HepG2 (cell line): Measurements from ENCODE around the gene CAPN11. TPM values are rescaled to one million over a fixed set of nuclear protein-coding genes. Genes with fewer than 3 reads are reported as not detected.

ENCODE experiments used
- ARHGAP35 ChIP-seq: sonication (generic); formaldehyde crosslinking; IDR thresholded peaks from 2 replicates; pipeline ENCODE4 v1.9.0; 2022; ENCODE audit warnings: mild to moderate bottlenecking, inconsistent platforms, moderate library complexity, missing genetic modification reagents, borderline replicate concordance
- EED ChIP-seq: sonication (generic); formaldehyde crosslinking; IDR thresholded peaks from 2 replicates; pipeline ENCODE4 v1.5.0; 2020; ENCODE audit warnings: mild to moderate bottlenecking, missing genetic modification reagents
- MAZ ChIP-seq, 2 experiments: sonication (generic) in 1 of 2; formaldehyde crosslinking in 1 of 2; IDR thresholded peaks; 2 replicates each; pipeline versions ENCODE4 v1.5.0 to v1.6.1; 2012 to 2020; ENCODE audit warnings: low read depth in 2 of 2, mild to moderate bottlenecking in 2 of 2, borderline replicate concordance in 1 of 2, improper control_type of control experiment in 1 of 2, low read length in 1 of 2, missing genetic modification reagents in 1 of 2, moderate library complexity in 1 of 2
- RFXAP ChIP-seq: sonication (generic); formaldehyde crosslinking; IDR thresholded peaks from 2 replicates; pipeline ENCODE4 v1.4.0; 2020; ENCODE audit warnings: missing genetic modification reagents, borderline replicate concordance
- SOX6 ChIP-seq, 2 experiments: fragments of 450-650 bp in 1 of 2; sonication (generic) in 1 of 2; formaldehyde crosslinking in 1 of 2; IDR thresholded peaks; 2 replicates each; pipeline versions ENCODE4 v1.4.0 to v1.6.1; 2017 to 2020; ENCODE audit warnings: antibody characterized with exemption in 1 of 2, mild to moderate bottlenecking in 1 of 2, missing genetic modification reagents in 1 of 2
- ZMYM2 ChIP-seq: sonication (generic); formaldehyde crosslinking; IDR thresholded peaks from 2 replicates; pipeline ENCODE4 v1.8.0; 2022; ENCODE audit warnings: mild to moderate bottlenecking, missing genetic modification reagents
- ZNF354B ChIP-seq: sonication (generic); formaldehyde crosslinking; IDR thresholded peaks from 2 replicates; pipeline ENCODE4 v1.8.0; 2022; ENCODE audit warnings: mild to moderate bottlenecking, missing genetic modification reagents
- ZNF616 ChIP-seq: sonication (generic); formaldehyde crosslinking; IDR thresholded peaks from 2 replicates; pipeline ENCODE4 v1.5.0; 2020; ENCODE audit warnings: low read depth, mild to moderate bottlenecking, missing genetic modification reagents
- ZNF891 ChIP-seq: sonication (generic); formaldehyde crosslinking; IDR thresholded peaks from 2 replicates; pipeline ENCODE4 v1.5.0; 2020; ENCODE audit warnings: mild to moderate bottlenecking, missing genetic modification reagents
- polyA plus RNA-seq, 8 experiments: library from polyadenylated mRNA; depleted of rRNA in 3 of 8; stranded (reverse) in 7 of 8; unstranded in 1 of 8; fragments of >200 nt; fragmentation: Illumina TruSeq in 4 of 8; extraction: Trizol in 4 of 8; gene quantifications; 2 replicates each; pipeline versions ENCODE4 v1.2.1 to v1.2.3, GENCODE V29; 2011 to 2016; ENCODE audit warnings: low read depth in 4 of 8, missing spikeins in 1 of 8, mixed read lengths in 1 of 8; ENCODE audit not compliant: insufficient read depth in 1 of 8
- total RNA-seq, 5 experiments: library from RNA; depleted of rRNA; stranded (reverse); fragments of >200 nt; fragmentation: Illumina TruSeq; extraction: Trizol; gene quantifications; 2 replicates each; pipeline ENCODE4 v1.2.3, GENCODE V29; 2016; ENCODE audit warnings: low read depth in 1 of 5
- TF ChIP-seq, protein P1 (sequence below): sonication (generic); formaldehyde crosslinking; IDR thresholded peaks from 2 replicates; pipeline ENCODE4 v1.8.0; 2022; ENCODE audit warnings: mild to moderate bottlenecking, missing genetic modification reagents
- TF ChIP-seq, protein P2 (sequence below): sonication (generic); formaldehyde crosslinking; IDR thresholded peaks from 2 replicates; pipeline ENCODE4 v1.5.0; 2020; ENCODE audit warnings: mild to moderate bottlenecking, missing genetic modification reagents
- TF ChIP-seq, protein P3 (sequence below): sonication (generic); formaldehyde crosslinking; conservative IDR thresholded peaks from 2 replicates; pipeline ENCODE4 v1.4.0; 2020; ENCODE audit warnings: missing genetic modification reagents
- TF ChIP-seq, protein P4 (sequence below): sonication (generic); formaldehyde crosslinking; IDR thresholded peaks from 2 replicates; pipeline ENCODE4 v1.4.0; 2020; ENCODE audit warnings: mild to moderate bottlenecking, missing genetic modification reagents
- TF ChIP-seq, protein P5 (sequence below): IDR thresholded peaks from 2 replicates; pipeline ENCODE4 v1.6.1; 2018; ENCODE audit warnings: missing genetic modification reagents, mild to moderate bottlenecking, missing compliant biosample characterization
- TF ChIP-seq, protein P6 (sequence below): sonication (generic); formaldehyde crosslinking; IDR thresholded peaks from 2 replicates; pipeline ENCODE4 v1.9.0; 2022; ENCODE audit warnings: low read depth, missing genetic modification reagents

The CAPN11 gene
- total and polyA plus RNA-seq, 2 of the 13 experiments (the other 11 are each of a cell fraction or from before 2014, with no cell fraction given), result 0.07 to 0.11 TPM

DNA sequence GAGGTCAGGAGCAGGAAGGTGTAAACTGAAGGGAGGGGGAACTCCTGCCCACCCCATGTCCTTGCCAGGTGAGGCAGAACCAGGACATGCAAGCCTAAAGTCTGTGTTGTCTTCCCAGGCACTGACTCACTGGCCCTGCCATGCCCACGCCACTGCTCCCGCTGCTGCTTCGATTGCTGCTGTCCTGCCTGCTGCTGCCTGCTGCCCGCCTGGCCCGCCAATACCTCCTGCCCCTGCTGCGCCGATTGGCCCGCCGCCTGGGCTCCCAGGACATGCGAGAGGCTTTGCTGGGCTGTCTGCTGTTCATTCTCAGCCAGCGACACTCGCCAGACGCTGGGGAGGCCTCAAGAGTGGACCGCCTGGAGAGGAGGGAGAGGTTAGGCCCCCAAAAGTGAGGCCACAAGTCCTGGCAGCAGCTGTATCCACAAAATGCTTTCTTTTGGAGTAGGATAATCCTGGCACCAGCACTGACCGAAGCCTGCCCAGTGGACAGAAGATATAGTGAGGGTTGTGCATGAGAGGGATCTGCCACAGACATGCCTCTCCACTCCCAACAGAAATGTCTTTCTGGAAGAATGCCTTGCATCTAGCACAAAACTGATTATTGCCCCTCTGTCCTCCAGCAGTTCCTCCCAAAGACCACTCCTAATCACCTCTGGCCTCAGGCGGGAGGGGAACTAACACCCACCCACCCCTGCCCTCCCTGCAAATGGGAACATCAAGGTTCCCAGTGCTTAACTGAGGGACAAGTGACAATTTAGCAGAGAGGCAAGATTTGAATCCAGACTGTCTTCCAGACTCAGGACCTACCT lies 58.9 kb downstream of the CAPN11 start (continued):
- TF ChIP-seq, protein P1, sequence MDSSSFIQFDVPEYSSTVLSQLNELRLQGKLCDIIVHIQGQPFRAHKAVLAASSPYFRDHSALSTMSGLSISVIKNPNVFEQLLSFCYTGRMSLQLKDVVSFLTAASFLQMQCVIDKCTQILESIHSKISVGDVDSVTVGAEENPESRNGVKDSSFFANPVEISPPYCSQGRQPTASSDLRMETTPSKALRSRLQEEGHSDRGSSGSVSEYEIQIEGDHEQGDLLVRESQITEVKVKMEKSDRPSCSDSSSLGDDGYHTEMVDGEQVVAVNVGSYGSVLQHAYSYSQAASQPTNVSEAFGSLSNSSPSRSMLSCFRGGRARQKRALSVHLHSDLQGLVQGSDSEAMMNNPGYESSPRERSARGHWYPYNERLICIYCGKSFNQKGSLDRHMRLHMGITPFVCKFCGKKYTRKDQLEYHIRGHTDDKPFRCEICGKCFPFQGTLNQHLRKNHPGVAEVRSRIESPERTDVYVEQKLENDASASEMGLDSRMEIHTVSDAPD (CRISPR knock-in tag), result no peak
- TF ChIP-seq, protein P2, sequence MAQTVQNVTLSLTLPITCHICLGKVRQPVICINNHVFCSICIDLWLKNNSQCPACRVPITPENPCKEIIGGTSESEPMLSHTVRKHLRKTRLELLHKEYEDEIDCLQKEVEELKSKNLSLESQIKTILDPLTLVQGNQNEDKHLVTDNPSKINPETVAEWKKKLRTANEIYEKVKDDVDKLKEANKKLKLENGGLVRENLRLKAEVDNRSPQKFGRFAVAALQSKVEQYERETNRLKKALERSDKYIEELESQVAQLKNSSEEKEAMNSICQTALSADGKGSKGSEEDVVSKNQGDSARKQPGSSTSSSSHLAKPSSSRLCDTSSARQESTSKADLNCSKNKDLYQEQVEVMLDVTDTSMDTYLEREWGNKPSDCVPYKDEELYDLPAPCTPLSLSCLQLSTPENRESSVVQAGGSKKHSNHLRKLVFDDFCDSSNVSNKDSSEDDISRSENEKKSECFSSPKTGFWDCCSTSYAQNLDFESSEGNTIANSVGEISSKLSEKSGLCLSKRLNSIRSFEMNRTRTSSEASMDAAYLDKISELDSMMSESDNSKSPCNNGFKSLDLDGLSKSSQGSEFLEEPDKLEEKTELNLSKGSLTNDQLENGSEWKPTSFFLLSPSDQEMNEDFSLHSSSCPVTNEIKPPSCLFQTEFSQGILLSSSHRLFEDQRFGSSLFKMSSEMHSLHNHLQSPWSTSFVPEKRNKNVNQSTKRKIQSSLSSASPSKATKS (CRISPR knock-in tag), result no peak
- TF ChIP-seq, protein P3, sequence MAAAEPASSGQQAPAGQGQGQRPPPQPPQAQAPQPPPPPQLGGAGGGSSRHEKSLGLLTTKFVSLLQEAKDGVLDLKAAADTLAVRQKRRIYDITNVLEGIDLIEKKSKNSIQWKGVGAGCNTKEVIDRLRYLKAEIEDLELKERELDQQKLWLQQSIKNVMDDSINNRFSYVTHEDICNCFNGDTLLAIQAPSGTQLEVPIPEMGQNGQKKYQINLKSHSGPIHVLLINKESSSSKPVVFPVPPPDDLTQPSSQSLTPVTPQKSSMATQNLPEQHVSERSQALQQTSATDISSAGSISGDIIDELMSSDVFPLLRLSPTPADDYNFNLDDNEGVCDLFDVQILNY, result no peak
- TF ChIP-seq EED (CRISPR knock-in tag) (peak; percentile 82), ZNF891 (CRISPR knock-in tag) (peak; percentile 88), ZNF354B (CRISPR knock-in tag) (0 out of 2 replicates have a peak, but pooled peaks have one; percentile 73), RFXAP (0 out of 2 replicates have a peak, but pooled peaks have one; percentile 53), ARHGAP35 (peak; percentile 51; the same call in 1 of the 2 replicates), MAZ (IDR thresholded peaks at IDR 0.05; ENCODE audit: borderline replicate concordance, low read depth, low read length) (no peak), MAZ (CRISPR knock-in tag; IDR thresholded peaks at IDR 0.05; ENCODE audit: low read depth) (no peak), ZMYM2 (CRISPR knock-in tag) (no peak), SOX6 (IDR thresholded peaks at IDR 0.05) (no peak), SOX6 (CRISPR knock-in tag; IDR thresholded peaks at IDR 0.05) (0 out of 2 replicates have a peak, but pooled peaks have one; percentile 34), ZNF616 (CRISPR knock-in tag) (0 out of 2 replicates have a peak, but pooled peaks have one; percentile 40)
- TF ChIP-seq, protein P4, sequence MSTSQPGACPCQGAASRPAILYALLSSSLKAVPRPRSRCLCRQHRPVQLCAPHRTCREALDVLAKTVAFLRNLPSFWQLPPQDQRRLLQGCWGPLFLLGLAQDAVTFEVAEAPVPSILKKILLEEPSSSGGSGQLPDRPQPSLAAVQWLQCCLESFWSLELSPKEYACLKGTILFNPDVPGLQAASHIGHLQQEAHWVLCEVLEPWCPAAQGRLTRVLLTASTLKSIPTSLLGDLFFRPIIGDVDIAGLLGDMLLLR (CRISPR knock-in tag), result peak; percentile 74; the same call in 1 of the 2 replicates
- TF ChIP-seq, protein P5, sequence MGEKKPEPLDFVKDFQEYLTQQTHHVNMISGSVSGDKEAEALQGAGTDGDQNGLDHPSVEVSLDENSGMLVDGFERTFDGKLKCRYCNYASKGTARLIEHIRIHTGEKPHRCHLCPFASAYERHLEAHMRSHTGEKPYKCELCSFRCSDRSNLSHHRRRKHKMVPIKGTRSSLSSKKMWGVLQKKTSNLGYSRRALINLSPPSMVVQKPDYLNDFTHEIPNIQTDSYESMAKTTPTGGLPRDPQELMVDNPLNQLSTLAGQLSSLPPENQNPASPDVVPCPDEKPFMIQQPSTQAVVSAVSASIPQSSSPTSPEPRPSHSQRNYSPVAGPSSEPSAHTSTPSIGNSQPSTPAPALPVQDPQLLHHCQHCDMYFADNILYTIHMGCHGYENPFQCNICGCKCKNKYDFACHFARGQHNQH, result 0 out of 2 replicates have a peak, but pooled peaks have one; percentile 15
- TF ChIP-seq, protein P6, sequence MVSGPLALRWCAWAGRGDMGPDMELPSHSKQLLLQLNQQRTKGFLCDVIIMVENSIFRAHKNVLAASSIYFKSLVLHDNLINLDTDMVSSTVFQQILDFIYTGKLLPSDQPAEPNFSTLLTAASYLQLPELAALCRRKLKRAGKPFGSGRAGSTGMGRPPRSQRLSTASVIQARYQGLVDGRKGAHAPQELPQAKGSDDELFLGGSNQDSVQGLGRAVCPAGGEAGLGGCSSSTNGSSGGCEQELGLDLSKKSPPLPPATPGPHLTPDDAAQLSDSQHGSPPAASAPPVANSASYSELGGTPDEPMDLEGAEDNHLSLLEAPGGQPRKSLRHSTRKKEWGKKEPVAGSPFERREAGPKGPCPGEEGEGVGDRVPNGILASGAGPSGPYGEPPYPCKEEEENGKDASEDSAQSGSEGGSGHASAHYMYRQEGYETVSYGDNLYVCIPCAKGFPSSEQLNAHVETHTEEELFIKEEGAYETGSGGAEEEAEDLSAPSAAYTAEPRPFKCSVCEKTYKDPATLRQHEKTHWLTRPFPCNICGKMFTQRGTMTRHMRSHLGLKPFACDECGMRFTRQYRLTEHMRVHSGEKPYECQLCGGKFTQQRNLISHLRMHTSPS (CRISPR knock-in tag), result peak; percentile 87
